DND-41 (cell line): ENCODE measurements around the gene PHOSPHO2.

Experiments
- ATAC-seq: fragments of 200-7000 bp; cut with Tn5 transposase; 3 replicates; pipeline ENCODE4 v1.9.1; 2021; ENCODE audit warnings: low read depth; ENCODE audit not compliant: insufficient read depth
- DNase-seq: peaks from one replicate; pipeline ENCODE4 v3.0.0-alpha.2; 2020
- H2AFZ ChIP-seq: 2 replicates; pipeline ENCODE4 v1.6.0; 2012; ENCODE audit warnings: low read depth, low read length
- H3K27ac ChIP-seq: 2 replicates; pipeline ENCODE4 v1.5.1; 2012; ENCODE audit warnings: low read length, inconsistent platforms
- H3K27me3 ChIP-seq: fragments of 200-600 bp; sonication (generic); 2 replicates; pipeline ENCODE4 v1.6.0; 2012; ENCODE audit warnings: low read length, mild to moderate bottlenecking, inconsistent platforms; ENCODE audit not compliant: insufficient read depth, poor library complexity
- H3K36me3 ChIP-seq: 2 replicates; pipeline ENCODE4 v1.5.1; 2012; ENCODE audit warnings: low read length, inconsistent platforms; ENCODE audit not compliant: insufficient read depth
- H3K4me1 ChIP-seq: 2 replicates; pipeline ENCODE4 v1.5.1; 2012; ENCODE audit warnings: mild to moderate bottlenecking, low read length; ENCODE audit not compliant: insufficient read depth
- H3K4me2 ChIP-seq: 2 replicates; pipeline ENCODE4 v1.6.0; 2012; ENCODE audit warnings: mild to moderate bottlenecking, moderate library complexity, low read length, inconsistent platforms; ENCODE audit not compliant: insufficient read depth
- H3K4me3 ChIP-seq, 2 experiments: fragments of 200-600 bp in 1 of 2; shearing (Covaris generic) in 1 of 2; 2 replicates each; pipeline ENCODE4 v1.5.1; 2012 to 2016; ENCODE audit warnings: inconsistent platforms in 2 of 2, low read length in 2 of 2, mild to moderate bottlenecking in 2 of 2, low read depth in 1 of 2, moderate library complexity in 1 of 2
- H3K79me2 ChIP-seq: 2 replicates; pipeline ENCODE4 v1.6.0; 2012; ENCODE audit warnings: low read length, inconsistent platforms; ENCODE audit not compliant: insufficient read depth
- H3K9ac ChIP-seq: 2 replicates; pipeline ENCODE4 v1.6.0; 2012; ENCODE audit warnings: low read depth, mild to moderate bottlenecking, inconsistent platforms, low read length, moderate library complexity
- H3K9me3 ChIP-seq: 2 replicates; pipeline ENCODE4 v1.5.1; 2012; ENCODE audit warnings: low read length, moderate library complexity, mild to moderate bottlenecking, inconsistent platforms; ENCODE audit not compliant: insufficient read depth, severe bottlenecking
- H4K20me1 ChIP-seq: 2 replicates; pipeline ENCODE4 v1.6.0; 2012; ENCODE audit warnings: low read length; ENCODE audit not compliant: insufficient read depth
- CTCF ChIP-seq: IDR thresholded peaks from 2 replicates; pipeline ENCODE4 v1.5.1; 2012; ENCODE audit warnings: borderline replicate concordance, low read length, moderate library complexity, mild to moderate bottlenecking; ENCODE audit not compliant: poor library complexity, severe bottlenecking; ENCODE audit errors: extremely low read depth
- EZH2 ChIP-seq: IDR thresholded peaks from 3 replicates; pipeline ENCODE4 v1.6.1; 2012; ENCODE audit warnings: borderline replicate concordance, low read depth, mild to moderate bottlenecking, moderate library complexity, low read length, inconsistent platforms; ENCODE audit not compliant: severe bottlenecking

PHOSPHO2 gene

GRCh38 chr2:169690958-169691357 lies 3.3 kb upstream of the PHOSPHO2 start:
- Histone ChIP-seq H3K4me3 (no peak overlapping the region), H3K4me2 (no peak overlapping the region), H3K27ac (no peak overlapping the region), H3K4me1 (peaks cover 22% of the 10 kb centered on the region), H4K20me1 (no peaks in the 10 kb centered on the region), H3K9ac (no peak overlapping the region), H2AFZ (no peak overlapping the region), H3K36me3 (no peaks in the 10 kb centered on the region), H3K27me3 (no peaks in the 10 kb centered on the region), H3K79me2 (no peaks in the 10 kb centered on the region), H3K9me3 (no peaks in the 10 kb centered on the region)
- ATAC-seq = no peak
- TF ChIP-seq CTCF (no peak), EZH2 (no peak)
- no peak for DNase-seq

- Histone ChIP-seq H3K9me3 (no peaks in the 10 kb centered on the region), H3K79me2 (no peaks in the 10 kb centered on the region), H2AFZ (no peak overlapping the region), H3K9ac (no peak overlapping the region), H3K4me2 (no peak overlapping the region), H3K36me3 (no peaks in the 10 kb centered on the region), H4K20me1 (no peaks in the 10 kb centered on the region), H3K4me1 (peaks cover 22% of the 10 kb centered on the region), H3K27me3 (no peaks in the 10 kb centered on the region), H3K27ac (no peak overlapping the region), H3K4me3 (no peak overlapping the region)
- ATAC-seq (no peak), DNase-seq (no peak)
- TF ChIP-seq CTCF (no peak), EZH2 (no peak)
Observed at GRCh38 chr2:169692718-169693117, 1.6 kb upstream of the PHOSPHO2 start.

GRCh38 chr2:169693360-169693759 lies 909 bp upstream of the PHOSPHO2 start:
- Histone ChIP-seq H3K79me2 (no peaks in the 10 kb centered on the region), H3K4me3 (peak overlapping the region in 1 of 2 experiments; percentile 74; a peak in 1 of 4 replicates)

More at GRCh38 chr2:169693360-169693759, 909 bp upstream of the PHOSPHO2 start:
- H3K27me3 ChIP-seq = no peaks in the 10 kb centered on the region
- TF ChIP-seq EZH2 (no peak), CTCF (peak; percentile 50)
- no peak overlapping the region for H2AFZ ChIP-seq
- H3K4me2 ChIP-seq = peak overlapping the region; percentile 96
- ATAC-seq (no peak), DNase-seq (no peak)
- no peak overlapping the region for H3K9ac ChIP-seq
- H3K27ac ChIP-seq = no peak overlapping the region
- no peaks in the 10 kb centered on the region for H3K36me3 ChIP-seq
- H3K9me3 ChIP-seq = no peaks in the 10 kb centered on the region
- H3K4me1 ChIP-seq = peaks cover 22% of the 10 kb centered on the region
- no peaks in the 10 kb centered on the region for H4K20me1 ChIP-seq
